HepG2 (cell line): ENCODE results near the gene LIM2.

Experiments
- DMAP1 ChIP-seq: IDR thresholded peaks from 2 replicates; pipeline ENCODE4 v1.6.1; 2016
- POLR2AphosphoS5 ChIP-seq: IDR thresholded peaks from 2 replicates; pipeline ENCODE4 v1.6.1; 2012; ENCODE audit warnings: low read depth, low read length
- YEATS4 ChIP-seq: sonication (generic); formaldehyde crosslinking; IDR thresholded peaks from 2 replicates; pipeline ENCODE4 v1.4.0; 2020; ENCODE audit warnings: missing genetic modification reagents, borderline replicate concordance
- ZNF232 ChIP-seq: sonication (generic); formaldehyde crosslinking; IDR thresholded peaks from 2 replicates; pipeline ENCODE4 v1.4.0; 2020; ENCODE audit warnings: missing genetic modification reagents, borderline replicate concordance
- TF ChIP-seq, protein P1 (sequence below): sonication (generic); formaldehyde crosslinking; IDR thresholded peaks from 2 replicates; pipeline ENCODE4 v1.8.0; 2022; ENCODE audit warnings: mild to moderate bottlenecking, missing genetic modification reagents; ENCODE audit not compliant: insufficient replicate concordance
- TF ChIP-seq, protein P2 (sequence below): IDR thresholded peaks from 2 replicates; pipeline ENCODE4 v1.6.1; 2016; ENCODE audit warnings: mild to moderate bottlenecking
- TF ChIP-seq, protein P3 (sequence below): sonication (generic); IDR thresholded peaks from 2 replicates; pipeline ENCODE4 v1.6.1; 2016; ENCODE audit warnings: low read depth, borderline replicate concordance

DNA sequence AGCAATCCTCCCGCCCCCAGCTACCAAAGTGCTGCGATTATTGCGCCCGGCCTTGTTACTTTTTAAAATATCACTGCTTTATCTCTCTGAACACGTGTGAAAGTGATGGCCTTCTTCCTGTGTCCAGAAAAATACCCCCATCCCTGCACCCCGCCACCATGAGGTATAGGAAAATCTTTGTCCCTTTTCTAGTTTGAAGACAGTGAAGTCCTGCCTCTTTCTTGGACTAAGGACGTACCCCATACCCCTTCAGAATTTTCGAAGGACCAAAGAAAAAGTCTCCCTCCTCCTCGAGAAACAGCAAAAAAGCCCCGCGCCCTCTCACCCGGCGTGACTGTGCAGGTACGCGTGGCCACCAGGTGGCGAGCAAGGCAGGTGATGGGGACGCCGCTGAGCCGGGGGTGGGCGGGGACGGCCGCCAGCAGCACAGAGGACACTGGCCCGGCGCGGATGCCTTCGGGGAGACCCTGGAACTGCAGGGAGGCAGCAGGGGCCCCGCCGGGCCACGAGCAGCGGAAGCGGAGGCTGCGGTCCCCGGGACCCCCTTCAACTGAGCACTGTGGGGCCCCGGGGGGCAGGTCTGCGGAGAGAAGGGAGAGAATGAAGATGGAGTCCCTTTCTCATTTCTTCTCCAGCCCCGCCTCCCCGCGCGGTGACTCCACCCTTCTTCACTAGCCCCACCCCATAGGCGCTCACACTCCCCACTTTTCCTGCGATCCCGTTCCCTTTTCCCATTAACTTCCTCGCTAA, 49.0 kb downstream of the LIM2 start:
- no peak; the same call in 1 of the 2 replicates for TF ChIP-seq YEATS4
- TF ChIP-seq, protein P1, sequence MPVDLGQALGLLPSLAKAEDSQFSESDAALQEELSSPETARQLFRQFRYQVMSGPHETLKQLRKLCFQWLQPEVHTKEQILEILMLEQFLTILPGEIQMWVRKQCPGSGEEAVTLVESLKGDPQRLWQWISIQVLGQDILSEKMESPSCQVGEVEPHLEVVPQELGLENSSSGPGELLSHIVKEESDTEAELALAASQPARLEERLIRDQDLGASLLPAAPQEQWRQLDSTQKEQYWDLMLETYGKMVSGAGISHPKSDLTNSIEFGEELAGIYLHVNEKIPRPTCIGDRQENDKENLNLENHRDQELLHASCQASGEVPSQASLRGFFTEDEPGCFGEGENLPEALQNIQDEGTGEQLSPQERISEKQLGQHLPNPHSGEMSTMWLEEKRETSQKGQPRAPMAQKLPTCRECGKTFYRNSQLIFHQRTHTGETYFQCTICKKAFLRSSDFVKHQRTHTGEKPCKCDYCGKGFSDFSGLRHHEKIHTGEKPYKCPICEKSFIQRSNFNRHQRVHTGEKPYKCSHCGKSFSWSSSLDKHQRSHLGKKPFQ (CRISPR knock-in tag), result no peak
- TF ChIP-seq, protein P2, sequence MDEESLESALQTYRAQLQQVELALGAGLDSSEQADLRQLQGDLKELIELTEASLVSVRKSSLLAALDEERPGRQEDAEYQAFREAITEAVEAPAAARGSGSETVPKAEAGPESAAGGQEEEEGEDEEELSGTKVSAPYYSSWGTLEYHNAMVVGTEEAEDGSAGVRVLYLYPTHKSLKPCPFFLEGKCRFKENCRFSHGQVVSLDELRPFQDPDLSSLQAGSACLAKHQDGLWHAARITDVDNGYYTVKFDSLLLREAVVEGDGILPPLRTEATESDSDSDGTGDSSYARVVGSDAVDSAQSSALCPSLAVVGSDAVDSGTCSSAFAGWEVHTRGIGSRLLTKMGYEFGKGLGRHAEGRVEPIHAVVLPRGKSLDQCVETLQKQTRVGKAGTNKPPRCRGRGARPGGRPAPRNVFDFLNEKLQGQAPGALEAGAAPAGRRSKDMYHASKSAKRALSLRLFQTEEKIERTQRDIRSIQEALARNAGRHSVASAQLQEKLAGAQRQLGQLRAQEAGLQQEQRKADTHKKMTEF (CRISPR knock-in tag), result no peak; the same call in 1 of the 2 replicates
- TF ChIP-seq ZNF232 (CRISPR knock-in tag), result no peak
- no peak for TF ChIP-seq POLR2AphosphoS5
- TF ChIP-seq DMAP1, result no peak
- TF ChIP-seq, protein P3, sequence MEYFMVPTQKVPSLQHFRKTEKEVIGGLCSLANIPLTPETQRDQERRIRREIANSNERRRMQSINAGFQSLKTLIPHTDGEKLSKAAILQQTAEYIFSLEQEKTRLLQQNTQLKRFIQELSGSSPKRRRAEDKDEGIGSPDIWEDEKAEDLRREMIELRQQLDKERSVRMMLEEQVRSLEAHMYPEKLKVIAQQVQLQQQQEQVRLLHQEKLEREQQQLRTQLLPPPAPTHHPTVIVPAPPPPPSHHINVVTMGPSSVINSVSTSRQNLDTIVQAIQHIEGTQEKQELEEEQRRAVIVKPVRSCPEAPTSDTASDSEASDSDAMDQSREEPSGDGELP, result no peak
